Suppressor macrophage treated with lipopolysaccharide for 4 hours (primary cell): ENCODE results near the gene CHST8.

ENCODE experiments used
- DNase-seq: peaks from one replicate; pipeline ENCODE4 v3.0.0-alpha.2; 2020

The CHST8 gene

DNA sequence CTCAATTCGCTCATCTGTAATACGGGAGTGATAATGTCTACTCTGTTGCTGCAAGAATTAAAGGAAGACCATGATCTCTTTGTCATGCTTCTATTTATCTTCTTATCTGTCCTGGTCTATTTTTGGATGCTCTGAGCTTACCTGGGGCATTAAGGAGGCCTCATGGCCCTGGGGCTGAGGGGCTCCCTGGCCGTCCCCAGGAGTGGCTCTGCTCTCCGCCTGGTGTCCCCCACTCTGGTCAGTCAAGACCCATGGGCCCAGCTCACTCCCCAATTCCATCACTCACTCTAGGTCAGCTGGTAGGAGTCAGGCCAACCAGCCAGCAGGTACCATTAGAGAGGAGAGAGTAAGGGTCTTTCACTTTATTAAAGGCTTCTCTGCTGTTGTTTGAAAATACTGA lies 1.1 kb upstream of the CHST8 start:
- no peak for DNase-seq

- DNase-seq = no peak
Observed at GRCh38 chr19:33621065-33621785, 528 bp upstream of the CHST8 start.

DNA sequence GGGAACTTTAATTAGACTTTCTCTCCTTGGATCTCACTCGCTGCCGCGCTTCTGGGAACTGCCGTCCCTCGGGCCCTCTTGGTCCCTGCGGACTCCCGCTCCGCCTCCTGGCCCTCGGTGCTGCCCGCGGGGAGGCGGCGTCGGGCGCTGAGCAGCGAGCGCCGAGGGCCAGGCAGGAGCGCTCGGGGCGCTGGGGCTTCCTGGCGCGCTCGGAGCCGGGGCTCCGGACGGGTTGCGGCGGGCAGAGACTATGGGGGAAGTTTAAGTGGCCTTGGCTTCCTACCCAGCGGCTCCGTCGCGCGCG lies 704 bp downstream of the CHST8 start:
- no peak for DNase-seq

DNA sequence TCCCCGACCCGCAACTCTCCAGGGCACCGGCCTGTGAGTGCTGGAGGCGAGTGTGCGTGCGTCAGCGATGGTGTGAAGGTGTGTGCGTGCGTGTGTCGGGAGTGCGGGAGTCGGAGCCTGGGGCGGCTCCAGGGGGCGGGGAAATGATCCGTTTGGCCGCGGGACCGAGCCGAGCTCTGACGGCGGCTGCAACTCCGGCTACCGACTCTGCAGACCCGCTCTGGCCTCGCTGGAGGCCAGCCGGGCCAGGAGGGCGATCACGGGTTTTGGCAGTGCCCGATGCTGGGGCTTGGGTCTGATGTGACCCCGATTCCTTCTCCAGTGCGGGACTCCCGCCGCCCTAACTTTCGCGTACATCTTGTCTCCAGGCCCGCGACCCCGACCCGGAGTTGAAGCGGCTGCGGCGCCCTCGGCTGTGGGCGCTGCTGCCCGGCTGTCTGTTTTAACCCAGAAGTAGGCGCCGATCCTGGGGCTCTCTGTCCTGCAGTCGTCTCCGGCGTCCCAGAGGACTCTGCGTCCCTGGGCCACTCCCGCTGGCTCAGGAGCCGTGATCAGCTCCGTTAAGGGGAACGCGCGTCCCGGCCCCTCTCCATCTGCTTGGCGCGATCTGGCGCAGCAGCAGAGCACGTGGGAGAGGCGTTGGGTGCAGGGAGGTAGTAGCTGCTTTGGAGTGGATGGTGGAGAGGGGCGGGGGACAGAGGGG lies 1.2 kb downstream of the CHST8 start:
- DNase-seq = no peak

DNA sequence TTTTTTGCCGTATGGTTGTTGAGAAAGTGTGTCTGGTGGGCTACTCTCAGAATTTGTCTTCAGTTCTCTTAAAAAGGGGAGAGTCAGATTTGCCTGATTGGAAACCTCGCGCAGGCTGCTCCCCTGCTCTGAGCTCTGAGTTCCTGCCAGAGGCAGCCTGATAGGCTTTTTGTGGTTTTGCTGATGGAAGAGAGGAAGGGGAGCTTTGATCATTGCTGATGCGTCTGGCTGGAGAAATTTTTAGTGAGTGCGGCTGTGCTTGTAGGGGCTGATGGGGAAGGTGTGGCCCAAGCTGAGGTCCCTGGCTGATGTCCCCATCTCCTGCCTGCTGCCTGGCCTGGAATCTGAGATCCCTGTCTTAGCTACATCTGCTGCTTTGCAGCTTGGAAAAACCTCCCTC lies 2.8 kb downstream of the CHST8 start:
- DNase-seq = no peak

DNA sequence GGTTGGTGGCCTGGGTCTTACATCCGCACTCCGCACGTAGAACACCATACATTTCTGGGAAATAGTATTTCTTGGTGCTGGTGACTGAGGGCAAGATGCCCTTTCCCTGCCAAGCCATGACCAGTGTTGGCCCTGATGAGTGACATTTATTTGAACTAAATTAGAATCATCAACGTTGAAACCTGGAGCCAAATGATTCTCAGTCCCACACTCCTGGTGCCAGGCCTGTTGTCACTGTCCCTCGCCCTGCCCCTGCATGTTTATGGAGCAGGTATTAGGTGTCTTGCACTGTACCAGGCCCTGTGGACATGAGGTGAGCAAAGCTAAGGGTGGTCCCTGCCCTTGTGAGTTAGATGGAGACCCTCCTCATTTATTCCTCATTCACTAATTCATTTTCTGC lies 5.8 kb downstream of the CHST8 start:
- no peak for DNase-seq

DNA sequence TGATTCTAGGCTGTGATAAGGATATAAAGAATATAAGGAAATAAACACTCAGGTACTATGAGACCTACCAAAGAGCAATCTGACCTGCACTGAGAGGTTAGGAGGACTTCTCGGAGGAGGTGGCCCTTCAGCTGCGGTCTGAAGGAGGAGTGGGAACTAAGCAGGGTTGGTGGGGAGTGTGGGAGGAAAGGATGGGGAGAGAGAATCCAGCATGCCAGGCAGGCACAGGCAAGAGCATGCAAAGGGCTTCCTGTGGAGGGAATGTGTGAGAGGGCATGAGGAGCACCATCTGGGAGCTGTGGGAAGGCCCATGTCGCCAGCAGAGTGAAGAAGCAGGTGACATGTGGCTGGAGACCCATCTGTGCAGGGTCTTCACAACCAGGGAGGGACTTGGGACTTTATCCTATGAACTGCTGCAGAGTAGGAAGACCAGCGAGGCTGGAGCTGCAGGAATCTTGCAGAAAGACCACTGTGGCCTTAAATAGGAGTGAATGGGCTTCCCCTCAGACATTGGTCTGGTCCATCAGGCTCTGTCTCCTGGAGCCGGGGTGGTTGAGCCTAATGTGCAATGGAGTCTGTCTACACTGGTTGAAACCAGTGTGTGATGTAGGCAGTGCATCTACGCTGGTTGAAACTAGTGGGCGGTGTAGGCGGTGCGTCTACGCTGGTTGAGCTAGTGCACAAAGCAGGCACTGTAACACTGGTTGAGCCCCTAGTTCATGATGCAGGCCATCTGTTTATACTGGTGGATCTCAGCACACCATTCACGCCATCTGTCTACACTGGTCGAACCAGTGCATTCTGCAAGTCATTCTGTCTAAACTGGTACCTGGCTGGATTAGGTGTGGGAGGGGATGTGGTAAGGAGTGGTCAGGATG lies 6.4 kb downstream of the CHST8 start:
- no peak for DNase-seq

DNA sequence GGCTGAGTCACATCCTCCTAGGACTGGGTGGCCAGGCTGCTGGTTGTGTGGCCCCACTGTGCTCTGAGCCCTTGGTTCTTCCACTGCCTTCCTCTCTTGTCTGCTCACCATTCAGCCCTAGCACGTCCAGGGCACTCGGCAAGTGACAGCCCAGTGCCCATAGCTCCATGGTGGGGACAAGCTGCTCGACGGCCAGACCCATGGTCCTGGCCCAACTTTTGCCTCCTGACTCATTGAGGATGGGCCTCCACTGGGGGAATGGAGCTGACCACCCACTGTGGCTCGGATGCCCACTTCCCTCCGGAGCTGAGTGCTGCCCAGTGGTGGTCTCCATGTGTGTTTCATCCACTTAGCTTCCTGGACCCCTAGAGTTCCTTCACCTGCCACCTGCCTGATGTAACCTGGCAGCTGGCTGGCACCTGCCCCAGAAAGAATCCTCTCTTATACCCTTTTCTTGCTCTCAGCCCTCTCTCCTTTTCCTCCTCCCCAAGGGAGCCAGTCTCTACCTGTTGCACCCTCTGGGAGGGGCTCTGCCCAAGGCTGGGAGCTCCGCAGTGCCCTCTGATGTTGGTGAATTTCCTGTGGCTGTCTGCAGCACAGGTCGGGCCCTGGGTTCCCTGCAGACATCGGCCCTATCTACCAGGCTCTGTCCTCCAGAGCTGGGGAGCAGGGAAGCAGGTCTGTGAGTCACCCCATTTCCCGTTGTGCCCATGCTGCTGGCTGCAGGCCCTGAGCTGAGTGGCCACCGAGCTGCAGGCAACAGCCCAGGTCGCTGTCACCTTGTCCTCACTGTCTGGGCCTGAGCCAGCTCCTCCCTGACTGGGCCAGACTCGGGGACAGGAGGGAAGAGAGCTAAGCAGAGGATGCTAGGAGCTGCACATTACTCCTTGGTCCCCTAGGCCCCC lies 7.4 kb downstream of the CHST8 start:
- DNase-seq = no peak

DNA sequence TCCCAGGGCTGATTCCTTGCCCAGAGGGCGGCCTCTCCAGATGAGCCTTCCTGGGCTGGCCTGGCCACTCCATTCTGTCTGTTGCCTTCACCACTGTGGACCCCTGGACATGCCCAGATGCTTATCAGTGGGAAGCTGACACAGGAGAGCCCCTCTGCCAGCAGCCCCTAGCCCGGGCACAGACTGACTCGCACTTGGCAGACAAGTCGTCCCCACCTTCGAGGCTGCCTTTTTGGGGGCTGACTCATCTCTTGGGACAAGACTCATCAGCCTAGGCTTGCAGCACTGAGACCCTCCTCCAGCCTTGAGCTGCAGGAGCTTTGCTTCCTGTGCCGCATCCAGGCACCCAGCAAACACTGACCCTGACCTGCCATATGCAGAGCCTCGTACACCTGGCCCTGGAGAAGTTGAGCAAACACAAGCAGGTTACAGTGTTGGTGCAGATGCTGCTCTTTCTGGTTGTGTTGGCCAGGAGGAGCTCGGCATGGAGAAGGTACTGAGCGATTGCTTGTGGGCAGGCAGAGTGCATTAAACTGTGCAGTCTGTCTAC lies 8.1 kb downstream of the CHST8 start:
- DNase-seq = no peak

DNA sequence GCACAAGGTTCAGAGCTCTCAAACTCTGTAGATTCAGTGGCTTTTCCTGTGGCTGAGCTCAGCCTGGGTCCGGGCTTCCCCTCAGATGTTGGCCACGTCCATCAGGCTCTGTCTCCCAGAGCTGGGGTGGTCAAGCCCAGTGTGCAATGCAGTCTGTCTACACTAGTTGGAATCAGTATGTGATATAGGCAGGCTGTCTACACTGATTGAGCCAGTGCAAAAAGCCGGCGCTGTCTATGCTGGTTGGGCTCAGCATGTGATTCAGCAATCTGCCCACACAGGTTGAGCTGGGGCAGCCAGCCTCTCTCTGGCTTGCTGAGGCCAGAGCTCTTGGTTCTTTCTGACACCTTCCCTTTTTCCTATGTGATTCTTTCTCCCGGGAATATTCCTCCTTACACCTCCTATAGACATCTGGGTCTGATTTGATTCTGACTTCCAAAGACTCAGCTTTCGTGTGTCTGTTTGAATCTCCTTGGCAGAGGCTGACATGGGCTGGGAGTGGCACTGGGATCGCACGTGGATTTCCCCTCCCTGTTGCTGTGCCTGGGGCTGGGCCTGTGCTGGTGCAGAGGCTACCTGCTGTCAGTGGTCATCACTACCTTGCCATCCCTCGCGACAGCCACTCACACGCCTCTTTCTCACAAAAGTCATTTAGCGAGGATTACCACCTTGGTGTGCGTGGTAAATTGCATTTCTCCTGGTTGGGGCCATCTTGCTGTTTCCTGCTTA lies 9.3 kb downstream of the CHST8 start:
- DNase-seq = no peak

- DNase-seq = no peak
Observed at GRCh38 chr19:33631609-33631973, 9.8 kb downstream of the CHST8 start.

DNA sequence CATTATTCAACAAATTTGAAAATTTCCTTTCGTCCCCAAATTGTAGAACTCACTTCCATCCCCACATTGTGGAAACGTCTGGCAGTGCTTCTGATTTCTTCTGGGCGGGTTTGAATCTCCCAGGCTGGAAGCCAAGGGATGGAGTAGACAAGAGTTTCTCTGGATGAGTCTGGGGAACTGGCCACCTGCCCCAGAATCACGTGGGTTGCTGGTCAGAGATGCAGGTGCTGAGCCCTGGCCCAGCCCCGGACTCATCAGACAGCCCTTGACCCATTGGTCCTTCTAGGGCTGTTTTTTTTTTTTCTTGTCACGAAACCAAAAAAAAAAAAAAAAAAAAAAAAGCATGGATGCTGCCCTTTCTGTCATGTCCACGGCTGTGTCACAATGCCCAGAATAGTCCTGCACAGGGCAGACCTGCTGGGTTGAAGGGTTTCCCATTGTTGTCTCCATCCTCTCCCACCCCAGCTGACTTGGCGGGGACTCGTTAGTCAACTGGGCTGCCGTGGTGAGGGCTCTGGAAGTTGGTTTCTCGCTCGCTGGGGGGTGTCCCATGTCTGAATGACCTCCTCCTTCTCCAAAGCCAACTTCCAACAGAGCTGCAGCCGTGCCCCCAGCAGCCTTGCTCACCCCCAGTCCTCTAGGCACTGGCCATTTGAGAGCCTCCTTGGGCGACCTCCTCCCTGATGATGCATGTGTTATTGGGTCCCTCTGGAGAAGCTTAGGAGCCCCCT lies 12.8 kb downstream of the CHST8 start:
- no peak for DNase-seq

DNA sequence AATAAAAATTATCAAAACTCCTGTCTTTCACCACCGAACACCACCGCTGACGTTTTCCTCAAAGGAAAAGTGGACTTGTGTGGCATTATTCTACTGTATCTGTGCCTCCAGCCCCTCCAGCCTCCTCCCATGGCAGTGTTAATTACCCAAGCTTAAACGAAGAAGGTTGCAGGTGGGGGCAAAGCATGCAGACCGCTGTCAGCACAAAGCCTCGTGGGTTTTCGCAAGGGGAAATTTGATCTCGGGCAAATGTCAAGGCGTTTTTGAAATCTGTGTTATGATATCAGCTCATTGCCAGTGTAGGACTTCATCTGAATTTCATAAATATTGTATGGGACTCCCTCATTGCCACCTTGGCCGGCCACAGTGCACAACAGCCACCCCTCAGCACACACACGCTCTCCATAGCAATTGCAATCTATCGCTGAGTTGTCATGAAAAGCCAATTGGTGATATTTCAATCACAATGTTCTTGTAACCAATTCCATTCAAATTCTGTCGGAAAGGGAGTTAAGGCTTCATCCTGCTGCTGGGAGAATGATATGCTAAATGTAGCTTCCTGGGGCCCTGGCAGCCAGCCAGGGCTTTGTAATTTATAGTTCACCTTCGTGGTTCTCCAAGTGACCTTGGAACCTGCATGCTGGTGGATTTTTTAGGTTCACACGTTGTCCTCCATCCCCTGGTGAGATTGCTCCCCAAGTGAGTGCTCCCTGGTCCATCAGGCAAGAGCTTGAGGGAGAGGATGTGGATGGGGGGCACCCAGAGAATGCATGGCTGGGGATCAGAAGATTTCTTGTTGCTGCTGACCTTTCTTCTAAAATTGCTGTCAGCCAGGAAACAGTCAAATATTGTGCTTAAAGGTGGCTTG lies 16.6 kb downstream of the CHST8 start:
- no peak for DNase-seq

- no peak for DNase-seq
Observed at GRCh38 chr19:33639035-33639681, 17.4 kb downstream of the CHST8 start.

DNA sequence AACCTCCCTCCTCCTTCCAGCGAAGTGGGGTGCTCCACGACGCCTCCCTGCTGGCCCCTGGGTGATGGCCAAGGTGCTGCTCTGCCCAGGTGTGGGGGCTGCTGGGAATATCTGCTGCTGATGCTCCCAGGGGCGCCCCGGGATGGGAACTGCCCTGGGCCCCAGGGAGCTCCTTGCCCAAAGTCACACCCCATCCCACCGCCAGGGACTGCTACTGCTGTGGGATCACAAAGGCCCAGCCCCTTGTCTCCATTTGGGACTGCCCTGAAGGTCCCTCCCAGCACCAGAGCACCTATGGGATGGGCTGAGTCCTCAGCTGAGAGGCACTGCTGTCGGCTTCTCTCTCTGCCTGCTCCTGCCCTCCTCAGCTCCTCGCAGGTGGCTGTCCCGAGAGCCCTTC lies 19.0 kb downstream of the CHST8 start:
- no peak for DNase-seq

DNA sequence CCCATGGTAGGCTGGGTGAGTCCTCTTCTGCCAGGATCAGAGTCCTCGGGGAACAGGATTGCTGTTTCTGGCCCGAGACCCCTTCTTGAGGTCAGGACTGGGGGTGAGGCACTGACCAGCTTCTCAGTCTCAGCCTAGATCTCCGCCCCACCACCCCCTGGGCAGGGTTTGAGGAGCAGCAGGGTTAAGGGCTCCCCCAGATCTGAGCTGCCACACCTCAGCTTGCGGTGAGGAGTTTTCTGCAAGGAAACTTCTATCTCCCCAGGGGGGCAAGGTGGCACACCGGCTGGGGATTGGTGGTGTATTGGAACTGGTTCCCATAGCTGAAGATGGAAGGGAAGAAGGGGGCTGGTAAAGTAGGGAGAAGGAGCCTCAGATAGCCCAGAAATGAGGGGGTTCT lies 19.5 kb downstream of the CHST8 start:
- no peak for DNase-seq

DNA sequence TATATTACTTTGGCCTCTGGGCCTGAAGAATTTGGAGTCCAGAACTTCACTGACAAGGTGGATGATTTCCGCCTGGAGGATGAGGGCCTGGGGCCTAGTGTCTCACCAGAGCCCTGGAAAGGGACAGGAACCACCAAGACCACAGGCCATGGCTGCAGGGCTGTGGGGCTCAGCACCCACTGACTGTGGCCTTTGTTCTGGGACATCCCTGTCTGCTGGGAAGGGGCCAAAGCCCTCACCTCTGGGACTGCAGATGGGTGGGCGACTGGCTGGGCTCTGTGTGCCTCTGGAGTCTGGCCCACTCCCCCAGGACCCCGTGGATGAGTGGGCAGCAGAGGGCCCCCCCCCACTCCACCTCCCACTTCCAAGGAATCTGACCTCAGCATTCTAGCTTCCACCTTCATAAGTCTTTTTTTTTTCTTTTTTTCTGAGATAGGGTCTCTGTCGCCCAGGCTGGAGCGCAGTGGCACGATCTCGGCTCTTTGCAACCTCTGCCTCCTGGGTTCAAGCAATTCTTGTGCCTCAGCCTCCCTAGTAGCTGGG lies 20.3 kb downstream of the CHST8 start:
- DNase-seq = no peak

DNA sequence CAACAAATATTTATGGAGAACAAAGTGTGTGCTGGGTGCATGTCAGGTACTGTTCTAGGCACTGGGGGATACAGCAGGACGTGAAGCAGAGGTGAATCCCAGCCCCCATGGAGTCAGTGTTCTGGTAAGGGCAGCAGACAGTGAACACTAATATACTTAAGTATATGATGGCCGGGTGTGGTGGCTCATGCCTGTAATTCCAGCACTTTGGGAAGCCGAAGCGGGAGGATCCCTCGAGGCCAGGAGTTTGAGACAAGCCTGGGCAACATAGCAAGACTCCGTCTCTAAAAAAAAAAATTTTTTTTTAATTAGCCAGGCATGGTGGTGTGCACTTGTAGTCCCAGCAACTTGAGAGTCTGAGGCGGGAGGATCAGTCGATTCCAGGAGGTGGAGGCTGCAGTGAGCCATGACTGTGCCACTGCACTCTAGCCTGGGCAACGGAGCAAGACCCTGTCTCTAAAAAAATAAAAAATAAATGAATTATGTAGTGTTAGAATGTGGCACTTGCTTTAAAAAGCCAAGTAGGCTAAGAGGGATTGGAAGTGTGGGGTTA lies 22.6 kb downstream of the CHST8 start:
- no peak for DNase-seq

- DNase-seq = no peak
Observed at GRCh38 chr19:33646306-33646705, 24.6 kb downstream of the CHST8 start.
